Stimulated activated CD8-positive, alpha-beta memory T cell treated with anti-CD3 and anti-CD28 coated beads, Interleukin-12 subunit alpha, Interleukin-12 subunit beta, amount 100 ng/mL, for 4 hours (primary cell): ENCODE measurements around the gene EIF6.

Source experiments
- DNase-seq: peaks from one replicate; pipeline ENCODE4 v3.0.0-alpha.2; 2020; ENCODE audit warnings: low read depth

Gene EIF6

GRCh38 chr20:35312318-35312717, 27.7 kb upstream of the EIF6 start:
- no peak for DNase-seq

- DNase-seq: no peak
Observed at GRCh38 chr20:35311822-35312221, 27.2 kb upstream of the EIF6 start.

- no peak for DNase-seq
Observed at GRCh38 chr20:35311409-35311808, 26.8 kb upstream of the EIF6 start.

GRCh38 chr20:35307666-35308653, 23.4 kb upstream of the EIF6 start:
- DNase-seq: no peak

GRCh38 chr20:35306931-35307517, 22.5 kb upstream of the EIF6 start:
- no peak for DNase-seq

- DNase-seq: no peak
Observed at GRCh38 chr20:35305682-35306556, 21.3 kb upstream of the EIF6 start.

- DNase-seq: no peak
Observed at GRCh38 chr20:35304956-35305355, 20.4 kb upstream of the EIF6 start.

GRCh38 chr20:35303735-35304491, 19.3 kb upstream of the EIF6 start:
- DNase-seq: peak; percentile 63

GRCh38 chr20:35303382-35303734, 18.8 kb upstream of the EIF6 start:
- no peak for DNase-seq

GRCh38 chr20:35302421-35303335, 18.1 kb upstream of the EIF6 start:
- DNase-seq: no peak

- no peak for DNase-seq
Observed at GRCh38 chr20:35301426-35301825, 16.9 kb upstream of the EIF6 start.

GRCh38 chr20:35300469-35301262, 16.1 kb upstream of the EIF6 start:
- DNase-seq: no peak

- DNase-seq: no peak
Observed at GRCh38 chr20:35299780-35300179, 15.2 kb upstream of the EIF6 start.

GRCh38 chr20:35298264-35298663, 13.7 kb upstream of the EIF6 start:
- no peak for DNase-seq

- DNase-seq: no peak
Observed at GRCh38 chr20:35297740-35298139, 13.2 kb upstream of the EIF6 start.

- DNase-seq: no peak
Observed at GRCh38 chr20:35297155-35297554, 12.6 kb upstream of the EIF6 start.

- DNase-seq: no peak
Observed at GRCh38 chr20:35296101-35296554, 11.6 kb upstream of the EIF6 start.

GRCh38 chr20:35295674-35296073, 11.1 kb upstream of the EIF6 start:
- no peak for DNase-seq

- DNase-seq: no peak
Observed at GRCh38 chr20:35295058-35295457, 10.5 kb upstream of the EIF6 start.

- DNase-seq: no peak
Observed at GRCh38 chr20:35294293-35294685, 9.7 kb upstream of the EIF6 start.
